Stimulated activated CD4-positive, alpha-beta T cell treated with anti-CD3 and anti-CD28 coated beads, TNF-alpha, amount 100 ng/mL, for 48 hours (primary cell): ENCODE results near the gene RNF223.
"Not testable (repeated sequence)": the region's sequence is repeated elsewhere in the genome, so short reads cannot be mapped to it uniquely, and the experiment has no call there.

Source experiments
- DNase-seq, 3 donors: peaks; one replicate each; pipeline ENCODE4 v3.0.0-alpha.2; 2020; ENCODE audit warnings: low read depth in 3 of 3

The RNF223 gene

GRCh38 chr1:1030867-1031658 is 43.0 kb downstream of the RNF223 start:
- DNase-seq: not testable (repeated sequence)

DNA sequence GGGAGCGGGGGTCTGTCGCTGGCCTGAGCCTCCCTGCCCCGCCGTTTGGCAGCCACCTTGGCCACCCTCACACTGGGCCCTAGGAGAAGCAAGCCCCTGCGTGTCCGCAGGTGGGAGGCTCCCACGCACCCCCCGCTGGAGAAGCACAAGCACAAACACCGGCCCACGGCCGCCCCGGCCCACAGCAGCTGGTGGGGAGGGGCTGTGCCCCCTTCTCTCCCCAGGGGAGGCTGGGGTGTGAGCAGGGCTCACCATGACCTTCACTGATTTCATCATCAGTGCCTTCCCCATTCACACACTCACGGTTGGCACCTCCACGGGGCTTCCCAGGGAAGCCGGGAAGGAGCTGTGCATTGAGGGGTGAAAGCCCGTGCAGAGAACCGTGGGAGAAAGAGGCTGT is 46.3 kb downstream of the RNF223 start:
- no peak for DNase-seq

GRCh38 chr1:1026599-1027413 is 47.3 kb downstream of the RNF223 start:
- no peak for DNase-seq

GRCh38 chr1:1025730-1026129 is 48.4 kb downstream of the RNF223 start:
- no peak for DNase-seq

DNA sequence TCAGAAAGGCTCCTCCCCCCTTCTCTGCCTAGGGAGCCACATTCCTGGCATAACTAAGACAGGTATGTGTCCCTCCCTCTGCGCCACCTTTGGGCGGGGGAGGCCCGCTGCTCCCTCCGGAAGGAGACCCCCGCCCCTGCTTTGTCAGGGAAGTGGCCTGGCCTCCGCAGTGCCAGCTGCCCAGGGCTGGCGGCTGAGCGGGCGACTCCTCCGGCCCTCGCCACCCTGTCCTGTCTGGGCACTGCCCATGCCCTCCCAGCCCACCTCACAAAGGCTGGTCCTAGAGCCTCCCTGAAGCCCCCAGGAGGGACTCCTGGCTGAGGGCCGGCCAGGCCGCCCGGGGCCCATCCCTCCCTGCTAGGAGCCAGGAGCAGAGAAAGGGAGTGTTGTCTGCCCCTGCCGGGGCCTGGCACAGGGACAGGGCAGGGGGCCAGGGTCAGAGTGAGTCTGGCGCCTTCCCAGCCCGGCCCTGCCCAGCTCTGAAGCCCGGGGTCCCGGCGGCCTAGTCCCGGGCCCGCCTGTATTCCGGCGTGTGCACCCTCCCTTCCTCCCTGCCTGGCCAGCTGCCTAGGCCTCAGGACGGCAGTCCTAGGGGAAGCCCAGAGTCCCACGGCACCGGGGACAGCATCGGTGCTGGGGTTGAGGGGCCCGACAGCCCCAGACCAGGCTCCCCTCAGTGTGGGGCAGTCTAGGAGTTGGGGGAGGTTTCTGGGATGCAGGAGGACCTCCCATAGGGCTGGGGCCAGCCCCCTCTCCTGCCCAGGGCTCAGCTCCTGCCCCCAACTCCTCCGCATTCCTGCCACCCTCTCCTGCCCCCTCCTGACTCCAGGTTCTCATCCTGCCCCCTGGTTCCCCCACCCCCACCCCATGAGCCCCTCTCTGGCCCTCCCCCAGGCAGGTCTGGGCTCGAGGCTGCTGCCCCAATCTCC is 49.1 kb downstream of the RNF223 start:
- DNase-seq: no peak

- DNase-seq: no peak
Measured at GRCh38 chr1:1024149-1024770, 49.8 kb downstream of the RNF223 start.

GRCh38 chr1:1023700-1024099 is 50.4 kb downstream of the RNF223 start:
- DNase-seq: no peak

DNA sequence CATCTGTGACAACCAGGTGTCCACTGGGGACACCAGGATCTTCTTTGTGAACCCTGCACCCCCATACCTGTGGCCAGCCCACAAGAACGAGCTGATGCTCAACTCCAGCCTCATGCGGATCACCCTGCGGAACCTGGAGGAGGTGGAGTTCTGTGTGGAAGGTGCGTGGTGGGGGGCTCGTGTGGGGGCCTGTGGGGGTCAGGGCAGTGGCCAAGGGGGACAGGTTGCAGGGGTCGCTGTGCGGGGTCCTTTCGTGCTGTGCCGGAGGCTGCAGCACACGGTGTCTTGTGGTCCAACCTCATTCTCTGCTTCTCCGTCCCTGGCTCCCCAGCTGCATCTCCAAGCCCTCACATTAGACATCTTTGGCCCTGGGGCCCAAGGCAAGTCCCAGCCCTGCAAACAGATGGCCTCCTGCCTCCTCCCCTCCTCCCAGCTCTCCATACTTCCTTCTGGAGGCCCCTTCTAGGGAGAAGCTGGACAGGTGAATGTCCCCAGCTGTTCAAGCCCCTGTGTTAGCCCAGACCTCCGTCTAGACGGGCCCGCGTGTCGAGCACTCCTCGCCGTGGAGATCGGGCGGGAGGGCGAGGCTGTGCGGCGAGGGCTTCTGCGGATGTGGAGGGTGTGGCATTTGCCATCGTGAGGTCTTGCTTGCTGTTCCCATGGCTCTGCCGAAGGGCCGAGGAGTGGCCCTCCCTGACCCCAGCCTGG is 51.6 kb downstream of the RNF223 start:
- no peak for DNase-seq

DNA sequence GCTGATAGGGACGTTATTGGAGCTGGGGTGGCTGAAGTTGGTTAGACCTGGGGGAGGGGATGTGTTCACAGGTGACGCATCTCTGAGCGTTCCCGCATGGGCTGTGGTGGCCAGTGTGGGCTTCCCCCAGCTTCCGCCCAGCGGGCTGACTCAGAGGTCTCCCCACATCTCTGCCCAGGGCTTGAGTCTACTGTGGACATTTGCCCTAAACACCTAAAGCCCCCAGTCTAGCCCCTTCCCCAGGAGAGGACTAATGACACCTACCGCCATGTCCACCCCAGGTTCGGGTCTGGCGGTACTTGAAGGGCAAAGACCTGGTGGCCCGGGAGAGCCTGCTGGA is 52.2 kb downstream of the RNF223 start:
- no peak for DNase-seq

DNA sequence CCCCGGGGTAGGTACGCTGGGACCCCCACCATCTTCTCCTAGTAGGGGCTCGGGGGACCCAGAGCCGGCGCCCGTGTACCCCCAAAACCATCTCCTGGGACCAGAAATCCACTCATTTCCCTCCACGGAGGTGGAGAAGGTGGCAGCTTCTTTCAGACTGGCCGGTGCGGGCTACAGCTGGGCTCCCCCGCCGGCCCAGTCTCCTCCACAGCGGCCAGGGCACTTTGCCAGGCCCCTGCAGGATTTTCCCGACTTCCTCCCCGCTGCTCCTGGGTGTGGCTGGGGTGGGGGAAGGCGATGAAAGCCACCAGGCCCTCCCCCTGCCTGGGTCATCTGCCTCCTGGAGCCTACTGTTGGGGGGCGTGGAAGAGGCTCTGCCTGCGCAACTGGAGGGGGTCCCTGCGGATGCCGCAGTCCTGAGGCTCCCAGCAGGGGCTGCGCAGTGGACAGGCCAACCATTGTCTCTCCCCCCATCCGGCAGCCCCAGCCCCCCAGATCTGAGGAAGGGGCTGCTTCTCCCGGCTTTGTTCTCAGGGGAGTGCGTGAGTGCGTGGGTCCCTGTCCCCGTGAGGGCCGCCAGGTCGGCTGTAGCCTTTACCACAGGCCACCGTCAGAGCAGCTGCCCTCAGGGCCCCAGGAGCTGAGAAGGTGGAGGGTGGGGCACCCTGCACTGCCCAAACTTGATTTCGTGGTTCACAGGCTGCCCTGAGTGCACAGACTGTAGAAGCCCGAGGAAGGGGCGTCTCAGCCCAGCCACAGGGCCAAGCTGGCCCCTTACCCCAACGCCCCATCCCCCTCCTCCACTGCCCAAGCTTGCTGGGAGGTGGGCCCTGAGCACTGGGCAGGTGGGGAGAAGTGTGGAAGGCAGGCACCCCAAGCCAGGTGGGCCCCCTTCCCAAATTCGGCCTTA is 52.8 kb downstream of the RNF223 start:
- no peak for DNase-seq
